HG03457 (cell line): ENCODE results near the gene SH3BP2.

Experiments
- ATAC-seq: cut with Tn5 transposase; IDR thresholded peaks from one replicate; pipeline ENCODE4 v1.9.1; 2021; ENCODE audit warnings: moderate number of reproducible peaks; ENCODE audit not compliant: unreplicated experiment

The SH3BP2 gene, protein sequence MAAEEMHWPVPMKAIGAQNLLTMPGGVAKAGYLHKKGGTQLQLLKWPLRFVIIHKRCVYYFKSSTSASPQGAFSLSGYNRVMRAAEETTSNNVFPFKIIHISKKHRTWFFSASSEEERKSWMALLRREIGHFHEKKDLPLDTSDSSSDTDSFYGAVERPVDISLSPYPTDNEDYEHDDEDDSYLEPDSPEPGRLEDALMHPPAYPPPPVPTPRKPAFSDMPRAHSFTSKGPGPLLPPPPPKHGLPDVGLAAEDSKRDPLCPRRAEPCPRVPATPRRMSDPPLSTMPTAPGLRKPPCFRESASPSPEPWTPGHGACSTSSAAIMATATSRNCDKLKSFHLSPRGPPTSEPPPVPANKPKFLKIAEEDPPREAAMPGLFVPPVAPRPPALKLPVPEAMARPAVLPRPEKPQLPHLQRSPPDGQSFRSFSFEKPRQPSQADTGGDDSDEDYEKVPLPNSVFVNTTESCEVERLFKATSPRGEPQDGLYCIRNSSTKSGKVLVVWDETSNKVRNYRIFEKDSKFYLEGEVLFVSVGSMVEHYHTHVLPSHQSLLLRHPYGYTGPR

DNA sequence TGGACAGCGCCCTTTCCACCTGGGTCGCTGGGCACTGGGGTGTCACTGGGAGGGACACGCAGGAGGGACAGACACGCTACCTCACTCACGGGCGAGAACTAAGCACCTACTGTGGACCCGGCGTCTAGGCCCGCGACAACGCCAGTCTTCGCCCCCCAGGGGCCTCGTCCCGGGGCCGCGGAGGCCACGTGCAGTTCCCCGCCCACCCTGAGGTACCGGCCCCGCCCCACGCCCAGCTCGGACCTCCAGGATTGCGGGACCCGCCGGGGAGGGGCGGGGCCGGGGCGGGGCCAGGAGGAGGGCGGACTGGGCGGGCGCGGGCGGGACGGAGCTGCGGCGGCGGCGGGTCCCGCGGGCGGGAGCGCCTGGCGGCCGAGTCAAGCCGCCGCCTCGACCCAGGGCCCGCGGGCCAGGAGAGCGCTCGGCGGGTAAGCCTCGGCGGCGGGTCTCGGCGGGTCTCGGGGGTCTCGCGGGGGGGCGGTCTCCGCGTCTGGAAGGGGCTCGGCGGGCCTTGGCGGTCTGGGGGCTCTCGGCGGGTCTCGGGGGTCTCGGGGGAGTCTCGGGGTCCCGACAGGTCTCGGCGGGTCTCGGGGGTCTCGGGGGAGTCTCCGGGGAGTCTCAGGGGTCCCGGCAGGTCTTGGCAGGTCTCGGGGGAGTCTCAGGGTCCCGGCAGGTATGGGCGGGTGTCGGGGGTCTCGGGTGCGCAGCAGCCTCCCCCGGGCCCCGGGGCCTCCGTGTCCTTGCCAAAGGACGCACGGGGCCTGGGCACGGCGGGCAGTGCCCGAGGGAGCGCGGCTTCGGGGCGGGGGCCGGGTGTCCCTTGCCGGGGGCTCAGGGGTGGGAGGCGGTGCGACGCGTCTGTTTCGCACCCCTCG lies at the start of gene SH3BP2:
SH3BP2 (plus strand) TSS at position 375 of the 875 bp plus-strand sequence. CDS start 27,533 bp downstream, outside the sequence.
- ATAC-seq = no peak

DNA sequence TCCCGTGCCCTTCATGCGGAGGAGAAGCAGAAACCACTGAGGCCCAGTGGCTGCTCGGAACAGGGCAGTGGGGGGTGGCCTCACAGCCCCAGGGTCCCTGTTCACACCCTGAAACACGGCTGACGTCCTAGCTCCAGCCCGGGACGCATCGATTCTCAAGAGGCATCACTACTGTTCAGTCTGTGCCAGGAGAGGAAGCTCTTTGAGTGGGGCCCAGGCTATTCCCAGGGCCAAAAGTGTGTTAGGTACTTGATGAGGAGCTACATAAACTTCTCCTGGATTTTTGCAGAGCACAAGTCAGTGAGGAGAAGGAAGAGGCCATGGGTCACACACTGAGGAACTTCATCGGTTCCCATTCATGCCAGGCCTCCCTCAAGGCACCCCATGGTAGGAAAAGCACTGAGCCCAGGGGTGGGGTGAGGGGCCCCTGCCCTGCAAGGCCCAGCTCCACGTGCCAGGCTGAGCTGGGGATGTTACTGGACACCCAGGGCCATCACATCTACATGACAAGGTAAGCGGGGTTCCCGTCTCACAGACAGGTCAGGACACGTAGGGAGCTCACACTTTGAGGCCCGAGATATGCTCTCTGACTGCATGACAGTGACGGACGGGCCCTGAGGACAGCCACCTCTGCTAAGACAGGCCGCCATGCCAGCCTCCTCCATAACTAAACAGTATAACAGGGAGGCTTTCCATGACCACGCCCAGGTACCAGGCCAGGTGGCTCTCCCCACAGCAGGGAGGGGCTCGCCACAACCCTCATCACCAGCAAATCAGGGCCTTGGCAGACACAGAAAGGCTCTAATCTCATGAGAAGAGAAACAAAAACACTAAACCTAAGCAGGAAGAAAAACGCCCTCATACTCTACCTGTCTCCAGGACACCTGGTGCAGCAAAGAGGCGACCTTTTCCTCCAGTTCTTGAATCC lies 49.1 kb upstream of the SH3BP2 start:
- ATAC-seq = no peak

DNA sequence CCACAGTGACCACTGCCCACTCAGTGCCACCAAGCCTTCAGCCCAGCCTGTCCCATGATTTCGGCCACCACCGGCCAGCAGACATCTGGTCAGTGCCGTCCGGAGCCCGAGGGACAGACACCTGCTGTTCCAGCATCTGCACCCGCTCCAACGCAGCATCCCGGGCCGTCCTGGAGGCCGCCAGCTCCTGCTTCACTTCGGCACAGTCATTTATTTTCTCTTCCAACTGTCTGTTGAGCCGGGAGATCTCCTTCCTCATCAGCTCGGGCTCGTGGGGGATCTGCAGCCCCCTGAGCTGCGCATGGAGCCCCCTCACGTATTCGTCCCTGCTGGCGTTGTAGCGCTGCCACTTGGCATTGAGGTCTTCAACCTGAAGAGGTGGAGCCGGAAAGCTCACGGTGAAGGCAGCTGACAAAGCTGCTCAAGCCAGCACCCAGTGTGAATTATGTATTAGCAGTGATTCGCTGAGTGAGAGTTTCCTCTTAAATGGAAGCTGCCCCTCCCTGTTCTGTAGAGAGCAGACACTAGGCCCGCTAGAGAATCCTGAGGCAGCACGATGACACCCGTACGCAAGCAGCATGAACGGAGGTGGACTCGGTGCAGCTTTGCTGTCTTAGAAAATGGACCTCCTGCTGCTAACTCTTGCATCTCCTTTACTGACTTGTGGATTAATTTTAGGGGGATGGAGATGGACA lies 48.2 kb upstream of the SH3BP2 start:
- ATAC-seq = no peak

DNA sequence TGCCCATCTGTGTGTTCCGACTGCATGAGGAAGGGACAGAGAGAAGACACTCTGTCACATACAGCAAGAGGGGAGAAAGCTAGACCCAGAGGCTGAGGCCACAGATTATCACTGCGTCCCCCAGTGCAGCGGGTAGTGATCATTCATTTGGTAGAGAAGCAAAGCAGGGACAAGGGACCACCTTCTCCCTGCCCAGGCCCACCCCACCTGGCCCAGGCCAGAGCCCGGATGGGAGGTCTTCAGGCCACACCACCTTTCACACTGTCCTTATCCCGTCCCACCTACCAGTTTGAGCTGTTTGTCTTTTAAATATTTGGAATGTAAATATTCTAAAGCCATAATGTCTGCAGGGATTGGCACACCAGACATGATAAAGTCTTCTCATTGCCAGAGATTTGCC lies 47.4 kb upstream of the SH3BP2 start:
- no peak for ATAC-seq

DNA sequence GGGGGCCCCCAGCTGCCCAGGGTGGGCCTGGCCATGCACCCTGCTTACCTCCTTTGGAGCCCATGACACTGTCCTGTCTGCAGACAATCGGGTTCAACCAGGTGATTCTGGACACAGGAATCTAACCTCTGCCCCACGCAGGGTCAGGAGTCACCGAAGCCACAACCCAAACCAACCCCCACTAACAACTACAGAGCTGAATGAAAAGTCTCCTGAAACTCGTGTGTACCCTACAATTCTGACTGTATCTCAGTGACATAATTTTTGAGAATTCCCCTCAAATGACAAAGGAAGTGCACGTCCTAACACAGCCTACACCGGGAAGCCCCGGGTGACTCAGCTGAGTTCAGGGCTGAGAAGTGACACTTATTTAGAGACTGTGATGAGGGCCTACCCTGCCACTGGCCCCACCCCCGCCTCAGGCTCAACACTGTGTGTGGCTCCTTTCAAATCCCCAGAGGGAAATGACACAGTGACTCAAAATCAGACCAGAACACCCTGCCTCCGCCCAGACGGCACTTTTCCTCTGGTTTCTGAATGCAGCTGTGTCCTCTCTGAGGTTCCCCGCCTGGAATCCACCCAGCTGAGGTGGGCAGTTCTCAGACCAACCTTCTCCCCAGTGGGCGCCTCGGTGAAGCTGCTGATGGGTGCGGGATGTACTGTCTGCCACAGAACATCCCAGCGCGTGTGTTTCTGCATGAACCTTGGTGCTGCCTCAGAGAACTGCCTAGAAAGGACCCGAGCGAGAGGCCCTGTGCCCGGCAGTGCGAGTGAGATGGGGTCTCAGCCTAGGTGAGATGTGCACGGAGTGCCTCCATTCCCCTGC lies 46.7 kb upstream of the SH3BP2 start:
- peak; percentile 91 for ATAC-seq

DNA sequence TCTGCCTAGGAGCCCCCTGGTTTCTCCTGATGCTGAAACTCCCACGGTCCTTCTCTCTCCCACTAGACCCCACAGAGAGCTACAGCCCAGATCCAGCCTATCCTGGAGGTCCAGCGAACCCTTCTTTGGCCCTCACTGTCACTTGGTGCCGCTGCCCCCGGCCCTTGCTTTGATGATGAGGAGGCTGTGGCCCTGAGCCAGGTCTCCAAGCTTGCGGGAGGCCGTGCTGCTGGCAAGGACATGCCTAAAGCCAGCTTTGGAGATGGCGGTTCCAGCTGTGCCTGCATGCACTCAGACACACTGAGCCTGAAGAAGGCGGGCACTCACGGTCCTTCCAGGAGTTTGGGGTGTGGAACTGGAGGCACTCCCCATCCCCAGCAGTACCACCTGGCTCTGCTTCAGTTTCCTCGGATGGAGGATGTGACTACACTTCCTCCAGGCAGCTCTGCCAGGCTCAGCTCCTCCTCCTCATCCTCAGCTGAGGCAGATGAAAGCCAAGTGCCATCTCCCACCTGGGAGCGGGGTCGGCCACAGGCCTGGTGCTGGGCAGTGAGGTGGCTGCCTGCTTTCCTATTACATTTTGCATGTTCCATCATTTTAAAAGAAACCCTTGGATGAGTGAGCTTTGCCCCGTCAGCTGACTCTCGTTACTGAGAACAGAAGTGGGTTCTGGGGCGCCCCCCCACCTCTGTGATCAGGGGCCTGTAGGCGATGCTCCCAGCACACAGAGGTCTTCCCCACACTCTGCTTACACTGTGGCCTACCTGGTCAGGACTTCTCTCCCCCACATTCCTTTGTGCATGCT lies 45.8 kb upstream of the SH3BP2 start:
- no peak for ATAC-seq

DNA sequence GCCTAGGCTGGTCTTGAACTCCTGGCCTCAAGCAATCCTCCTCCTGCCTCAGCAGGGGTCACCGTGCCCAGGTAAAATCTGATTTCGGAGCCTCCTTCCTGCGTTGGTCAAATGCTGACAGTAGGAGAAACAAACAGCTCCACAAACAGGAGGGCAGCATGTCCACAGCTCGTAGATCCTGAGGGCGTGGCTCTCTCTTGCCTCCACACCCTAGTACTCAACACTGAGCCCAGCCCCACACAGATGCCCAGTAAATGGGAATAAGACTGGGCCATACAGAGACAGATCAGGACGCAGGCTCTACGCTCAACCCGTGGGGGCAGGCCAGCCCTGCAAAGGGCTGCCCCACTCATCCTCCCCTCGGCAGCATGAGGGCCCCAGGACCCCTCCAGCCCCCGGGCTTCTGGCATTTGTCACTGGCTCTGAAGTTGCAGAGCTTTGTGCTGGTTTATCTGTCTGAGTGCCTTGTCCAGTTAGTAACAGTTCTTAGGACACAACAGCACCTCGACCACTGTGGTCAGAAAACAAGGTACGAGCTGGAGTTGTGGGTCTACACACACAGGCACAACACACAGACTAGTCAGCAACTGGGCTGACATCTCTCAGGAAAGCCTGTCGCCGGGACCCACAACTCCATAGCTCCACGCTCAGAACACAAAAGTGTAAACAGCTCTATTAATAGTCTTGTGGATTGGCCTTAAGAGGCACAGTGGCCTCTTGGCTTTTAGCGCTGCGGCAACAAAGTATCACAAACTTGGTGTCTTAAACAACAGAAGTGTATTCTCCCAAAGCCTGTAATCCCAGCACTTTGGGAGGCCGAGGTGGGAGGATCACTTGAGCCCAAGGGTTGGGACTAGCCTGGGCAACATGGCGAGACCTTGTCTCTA lies 41.9 kb upstream of the SH3BP2 start:
- ATAC-seq = no peak

DNA sequence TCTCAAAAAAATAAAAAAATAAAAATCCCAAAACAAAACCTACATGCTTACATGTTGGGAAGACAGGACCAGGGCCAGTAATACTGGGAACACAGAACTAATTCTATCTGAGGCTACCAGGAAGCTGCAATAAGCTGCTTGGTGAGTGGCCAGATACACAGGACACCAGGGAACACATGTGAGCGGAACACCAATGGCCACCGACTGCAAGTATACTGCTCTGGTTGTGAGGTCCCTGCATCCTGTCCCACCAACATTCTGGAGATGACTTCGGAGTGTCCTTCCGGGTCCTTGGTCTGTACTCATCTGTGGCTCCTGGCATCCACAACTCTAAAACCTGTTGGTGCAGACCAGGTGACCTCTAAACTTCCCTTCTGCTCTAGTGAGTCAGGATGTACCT lies 39.4 kb upstream of the SH3BP2 start:
- ATAC-seq = no peak

DNA sequence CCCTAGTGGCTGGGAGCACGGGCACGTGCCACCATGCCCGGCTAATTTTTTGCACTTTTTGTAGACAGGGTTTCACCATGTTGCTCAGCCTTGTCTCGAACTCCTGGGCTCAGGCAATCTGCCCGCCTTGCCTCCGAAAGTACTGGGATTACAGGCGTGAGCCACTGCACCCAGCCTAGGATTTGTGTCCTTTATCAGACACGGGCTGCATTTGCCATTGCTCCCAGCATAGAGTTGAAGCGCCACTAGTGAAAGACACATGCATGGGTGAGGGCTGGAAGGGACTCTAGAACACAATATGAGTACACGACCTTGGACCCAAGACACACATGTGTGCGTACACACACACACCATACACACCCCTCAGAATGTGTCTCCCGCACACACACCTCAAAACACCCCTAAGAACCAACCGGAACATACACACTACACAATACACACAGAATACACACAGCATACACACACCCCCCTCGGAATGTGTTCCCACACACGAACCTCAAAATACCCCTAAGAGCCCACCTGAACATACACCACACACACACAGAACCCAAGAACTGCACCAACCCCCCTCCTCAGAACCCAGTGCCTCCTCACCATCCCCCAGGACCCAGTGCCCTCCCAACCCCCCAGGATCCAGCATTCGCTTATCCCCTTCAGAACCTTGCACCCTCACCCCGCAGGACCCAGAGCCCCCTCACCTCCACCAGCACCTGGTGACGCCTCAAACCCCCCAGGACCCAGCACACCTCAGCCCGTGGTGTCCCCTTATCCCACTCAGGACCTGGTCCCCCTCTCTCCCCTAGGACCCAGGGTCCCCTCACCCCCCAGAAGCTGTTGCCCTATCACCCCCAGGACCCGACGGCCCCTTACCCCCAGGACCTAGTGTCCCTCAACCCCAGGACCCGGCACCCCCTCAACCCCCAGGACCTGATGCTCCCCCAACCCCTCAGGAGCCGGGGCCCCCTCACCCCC lies 37.8 kb upstream of the SH3BP2 start:
- no peak for ATAC-seq

DNA sequence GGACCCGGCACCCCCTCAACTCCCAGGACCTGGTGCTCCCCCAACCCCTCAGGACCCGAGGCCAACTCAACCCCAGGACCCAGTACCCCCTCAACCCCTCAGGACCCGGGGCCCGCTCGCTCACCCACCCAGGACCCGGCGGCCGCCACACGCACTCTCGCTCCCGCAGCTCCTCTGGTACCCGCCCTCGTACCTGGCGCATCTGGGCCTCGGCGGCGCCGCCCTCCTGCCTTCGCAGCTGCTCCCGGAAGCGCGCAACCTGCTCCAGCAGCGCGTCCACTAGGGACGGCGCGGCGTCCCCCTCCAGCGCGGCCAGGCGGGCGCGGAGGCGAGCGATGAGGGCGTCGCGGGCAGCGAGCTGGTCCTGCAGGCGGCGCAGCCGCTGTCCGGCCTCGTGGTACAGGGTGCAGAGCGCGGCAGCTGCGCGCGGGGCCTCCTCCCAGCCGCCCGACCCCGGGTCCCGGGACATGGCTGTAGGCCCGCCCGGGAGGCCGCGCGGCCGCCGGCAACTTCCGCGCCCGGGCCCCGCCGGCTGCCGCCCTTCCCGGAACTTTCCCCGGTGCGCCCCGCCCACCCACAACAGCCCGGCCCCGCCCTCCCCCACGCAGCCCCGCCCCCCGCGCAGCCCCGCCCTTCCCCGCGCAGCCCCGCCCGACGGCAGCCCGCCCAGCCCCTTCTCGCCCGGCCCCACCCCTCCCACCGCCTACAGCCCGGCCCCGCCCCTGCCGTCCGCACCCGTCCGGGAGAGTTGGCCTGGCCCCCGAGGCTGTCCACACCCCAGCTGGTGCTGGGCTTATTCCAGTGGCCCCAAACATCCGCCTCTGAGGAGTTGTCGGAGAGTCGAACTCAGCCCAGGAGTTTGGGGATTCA lies 36.8 kb upstream of the SH3BP2 start, which contains the start of gene TNIP2:
TNIP2 (minus strand) TSS at position 516 of the 870 bp plus-strand sequence; CDS start at position 469, 47 bp downstream.
- ATAC-seq = no peak

DNA sequence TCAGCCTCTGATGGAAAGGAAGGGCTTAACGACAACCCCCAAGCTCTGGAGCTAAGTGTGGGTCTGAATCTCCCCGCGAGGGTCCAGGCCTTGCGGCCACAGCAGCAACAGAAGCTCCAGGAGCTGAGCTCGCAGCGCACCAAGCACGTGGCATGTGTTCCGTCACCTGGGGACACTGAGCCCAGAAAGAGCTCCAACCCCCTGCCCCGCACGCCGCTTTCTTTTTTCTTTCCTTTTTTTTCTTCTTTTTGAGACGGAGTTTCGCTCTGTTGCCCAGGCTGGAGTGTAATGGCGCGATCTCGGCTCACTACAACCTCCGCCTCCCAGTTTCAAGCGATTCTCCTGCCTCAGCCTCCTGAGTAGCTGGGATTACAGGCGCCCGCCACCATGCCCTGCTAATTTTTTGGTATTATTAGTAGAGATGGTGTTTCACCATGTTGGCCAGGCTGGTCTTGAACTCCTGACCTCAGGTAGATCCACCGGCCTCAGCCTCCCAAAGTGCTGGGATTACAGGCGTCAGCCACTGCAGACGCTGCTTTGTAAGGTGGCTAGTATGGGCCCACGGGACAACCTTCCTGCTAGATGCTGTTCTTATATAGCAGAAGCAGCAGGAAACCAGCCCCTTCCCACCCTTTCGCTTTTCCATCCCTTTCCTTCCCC lies 36.1 kb upstream of the SH3BP2 start:
- no peak for ATAC-seq

DNA sequence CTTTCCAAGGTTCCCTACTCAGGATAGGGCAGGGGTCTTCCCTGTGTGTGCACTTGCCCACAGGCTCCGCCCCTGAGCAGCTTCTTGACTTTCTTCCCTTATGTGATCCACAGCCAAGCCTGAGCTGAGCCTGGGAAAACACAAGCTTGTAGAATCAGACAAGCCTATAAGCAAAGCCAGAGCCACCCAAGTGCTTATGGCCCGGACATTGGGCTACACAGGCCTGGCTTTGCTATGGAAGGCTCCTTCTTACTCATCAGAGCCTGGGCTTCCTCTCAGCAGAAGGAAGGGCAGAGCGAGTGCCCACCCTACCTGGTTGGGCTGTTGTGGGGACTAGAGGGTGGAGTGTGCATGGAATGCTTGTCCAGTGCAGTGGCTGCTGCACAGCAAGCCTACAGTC lies 35.5 kb upstream of the SH3BP2 start:
- ATAC-seq = no peak

DNA sequence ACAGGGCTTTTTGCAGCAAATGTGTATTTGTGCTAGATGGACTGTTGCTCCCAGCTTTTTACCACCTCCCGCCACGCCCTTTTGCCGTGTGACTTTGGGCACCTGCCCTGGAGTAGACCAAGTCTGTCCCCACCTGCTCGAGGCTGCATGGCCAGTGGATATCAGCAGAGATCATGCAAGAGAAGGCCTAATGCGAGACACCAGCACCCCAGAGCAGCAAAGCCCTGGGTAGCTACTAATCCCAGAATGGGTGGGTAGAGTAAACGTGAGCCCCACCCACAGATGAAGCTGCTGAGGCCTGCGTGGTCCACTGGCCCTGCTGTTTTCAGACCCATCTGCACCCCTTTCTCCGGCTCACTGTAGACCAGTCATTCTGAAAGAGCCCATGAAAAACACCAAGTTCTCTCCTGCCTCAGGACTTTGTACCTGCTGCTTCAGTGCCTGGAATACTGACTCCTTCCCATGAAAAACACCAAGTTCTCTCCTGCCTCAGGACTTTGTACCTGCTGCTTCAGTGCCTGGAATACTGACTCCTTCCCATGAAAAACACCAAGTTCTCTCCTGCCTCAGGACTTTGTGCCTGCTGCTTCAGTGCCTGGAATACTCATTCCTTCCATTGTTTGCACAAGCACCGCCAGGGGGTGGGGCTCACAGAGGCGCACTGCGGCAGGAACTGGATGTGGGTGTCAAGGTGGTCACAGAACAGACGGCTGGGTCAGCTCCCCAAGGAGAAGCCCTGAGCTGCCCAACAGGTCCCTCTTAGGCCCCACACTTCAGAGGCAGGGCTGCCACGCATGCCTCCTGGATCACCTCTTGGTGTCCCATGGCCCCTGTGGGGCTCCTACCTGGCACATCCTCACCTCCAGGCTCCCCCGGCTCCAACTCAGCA lies 31.6 kb upstream of the SH3BP2 start:
- ATAC-seq = no peak

DNA sequence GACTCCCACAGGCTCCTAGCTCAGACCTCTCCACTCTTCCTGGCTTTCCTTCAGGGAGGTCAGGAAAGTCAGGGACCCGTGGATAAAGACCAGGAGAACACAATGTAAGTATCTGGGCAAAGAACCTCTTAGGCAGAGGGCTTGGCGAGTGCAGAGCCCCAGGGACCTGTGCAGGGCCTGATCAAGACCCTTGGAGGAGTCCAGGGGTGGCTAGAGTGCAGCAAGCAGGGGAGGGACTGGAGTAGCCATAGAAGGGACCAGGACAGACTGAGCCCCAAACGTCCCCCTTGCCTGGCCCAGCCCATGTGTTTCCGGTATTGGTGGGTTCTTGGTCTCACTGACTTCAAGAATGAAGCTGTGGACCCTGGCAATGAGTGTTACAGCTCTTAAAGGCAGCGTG lies 30.8 kb upstream of the SH3BP2 start:
- no peak for ATAC-seq
